CMK (cell line): ENCODE measurements around the gene KLHL21.
"Not testable (repeated sequence)": the region's sequence is repeated elsewhere in the genome, so short reads cannot be mapped to it uniquely, and the experiment has no call there.

Source experiments
- DNase-seq: peaks from one replicate; pipeline ENCODE4 v3.0.0-alpha.2; 2010; ENCODE audit warnings: low read depth

KLHL21 gene

GRCh38 chr1:6600410-6601048 lies 2.1 kb downstream of the KLHL21 start:
- DNase-seq = no peak

- DNase-seq = not testable (repeated sequence)
Measured at GRCh38 chr1:6599991-6600390, 2.7 kb downstream of the KLHL21 start.

GRCh38 chr1:6599141-6599975 lies 3.3 kb downstream of the KLHL21 start:
- no peak for DNase-seq

DNA sequence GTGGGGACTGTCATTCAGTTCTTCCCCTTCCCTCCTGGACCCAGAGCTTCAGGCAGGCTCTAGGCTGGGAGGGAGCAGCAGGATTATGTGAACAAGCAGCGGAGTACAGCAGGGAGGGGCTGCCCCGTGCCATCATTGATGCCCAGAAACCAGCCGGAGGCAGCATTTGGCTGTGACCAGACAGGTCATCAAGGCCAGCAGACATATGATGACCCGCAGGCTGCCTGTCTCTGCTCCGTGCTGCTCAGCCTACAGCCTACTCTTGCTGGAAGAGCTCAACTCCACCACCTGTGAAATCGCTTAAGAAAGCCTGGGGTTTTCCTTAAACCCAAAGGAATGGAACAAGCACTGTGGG lies 4.9 kb downstream of the KLHL21 start:
- no peak for DNase-seq

DNA sequence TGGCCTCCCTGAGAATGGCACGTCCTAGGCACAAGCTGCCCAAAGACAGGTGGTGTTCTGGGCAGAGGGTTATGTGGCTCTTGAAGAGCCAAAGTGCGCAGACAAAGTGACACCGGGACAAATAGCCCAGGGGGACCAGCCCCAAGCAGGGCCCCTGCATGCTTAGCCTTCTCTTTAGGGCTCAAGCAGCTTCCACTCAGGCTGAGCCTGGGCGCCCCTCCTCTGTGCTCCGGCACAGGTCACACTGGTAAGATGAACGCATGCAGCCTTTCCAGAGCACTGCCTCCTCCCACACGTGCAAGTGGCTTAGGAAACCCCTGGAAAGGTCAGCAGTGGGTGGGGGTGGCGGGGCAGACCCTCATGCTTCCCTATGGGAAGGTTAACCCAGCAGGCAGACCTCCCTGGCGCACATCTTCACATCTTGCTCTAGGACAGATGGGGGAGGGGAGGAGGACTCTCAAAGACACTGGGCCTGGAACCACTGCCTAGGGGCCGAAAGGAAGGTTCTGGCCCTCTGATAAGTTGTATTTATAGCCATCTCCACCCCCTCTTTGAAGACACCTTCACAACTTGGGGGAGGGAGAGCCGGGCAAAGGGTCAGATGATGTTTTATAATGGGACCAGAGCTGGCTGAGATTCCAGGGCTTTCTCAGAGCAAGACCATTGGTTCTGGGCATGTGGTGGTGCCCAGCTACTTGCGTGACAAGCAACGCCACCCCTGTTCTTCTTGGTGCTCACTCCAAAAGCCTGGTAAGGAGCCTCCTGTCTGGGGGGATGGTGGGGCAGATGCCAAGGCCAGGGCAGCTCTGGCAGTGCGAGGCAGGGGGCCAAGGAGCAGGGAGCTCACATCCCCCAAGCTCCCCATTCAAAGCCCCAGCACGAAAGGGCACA lies 5.5 kb downstream of the KLHL21 start:
- DNase-seq = no peak

- no peak for DNase-seq
Measured at GRCh38 chr1:6596351-6596750, 6.3 kb downstream of the KLHL21 start.

- DNase-seq = no peak
Measured at GRCh38 chr1:6594977-6595740, 7.5 kb downstream of the KLHL21 start.

- DNase-seq = no peak
Measured at GRCh38 chr1:6593810-6594209, 8.9 kb downstream of the KLHL21 start.

DNA sequence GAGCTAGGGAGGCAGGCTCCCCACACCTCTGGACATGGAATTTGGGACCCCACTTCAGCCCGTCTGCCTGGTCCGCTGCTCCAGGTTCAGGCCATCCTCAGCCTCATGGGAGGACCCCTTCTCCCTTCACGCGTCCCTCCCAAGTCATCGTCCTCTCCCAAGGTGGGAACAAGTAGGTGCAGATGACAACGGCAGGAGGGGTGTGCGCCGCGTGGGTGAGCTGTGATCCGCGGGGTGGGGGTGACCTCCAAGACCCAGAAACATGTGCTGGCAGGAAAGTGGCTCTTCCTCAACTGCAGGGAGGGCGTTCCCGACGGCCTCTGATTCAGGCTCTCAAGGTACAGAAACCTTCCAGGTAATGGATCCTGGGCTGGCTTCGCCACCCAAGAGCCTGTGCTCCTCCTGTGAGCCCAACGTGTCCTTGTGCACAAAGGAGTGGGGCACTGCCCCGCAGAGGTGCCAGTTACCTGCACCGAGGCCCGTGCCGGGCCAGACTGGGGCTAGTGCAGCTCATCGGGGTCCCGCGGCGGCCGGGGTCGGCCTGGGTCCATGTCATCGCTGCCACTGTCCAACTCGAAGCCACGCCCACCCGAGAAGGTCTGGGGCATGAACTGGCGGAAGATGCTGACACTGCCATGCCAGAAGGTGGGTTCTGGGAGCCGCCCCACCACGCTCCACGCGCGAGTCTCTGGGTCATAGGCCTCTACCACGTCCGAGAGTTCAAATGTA lies 9.6 kb downstream of the KLHL21 start:
- no peak for DNase-seq

GRCh38 chr1:6592441-6592840 lies 10.2 kb downstream of the KLHL21 start:
- no peak for DNase-seq

DNA sequence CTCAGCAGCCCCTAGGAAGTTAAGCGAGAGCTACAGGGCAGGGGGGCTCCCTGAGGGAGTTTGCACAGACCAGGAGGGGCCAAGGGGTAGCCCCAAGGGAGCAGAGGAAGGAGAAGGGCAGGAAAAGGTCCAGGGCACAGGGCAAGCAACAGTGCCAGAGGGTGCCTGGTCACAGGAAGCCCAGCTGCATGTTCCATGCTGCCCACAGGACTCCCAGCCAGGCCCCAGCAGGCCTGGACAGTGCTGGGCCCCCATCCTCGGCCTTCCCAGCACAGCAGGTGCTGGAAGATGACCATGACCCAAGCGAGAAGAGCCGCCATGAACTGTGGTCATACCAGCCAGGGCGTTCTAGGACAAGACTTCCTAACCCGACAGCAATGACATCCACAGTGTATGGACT lies 11.0 kb downstream of the KLHL21 start:
- no peak for DNase-seq

GRCh38 chr1:6591222-6591621 lies 11.4 kb downstream of the KLHL21 start:
- DNase-seq = no peak

DNA sequence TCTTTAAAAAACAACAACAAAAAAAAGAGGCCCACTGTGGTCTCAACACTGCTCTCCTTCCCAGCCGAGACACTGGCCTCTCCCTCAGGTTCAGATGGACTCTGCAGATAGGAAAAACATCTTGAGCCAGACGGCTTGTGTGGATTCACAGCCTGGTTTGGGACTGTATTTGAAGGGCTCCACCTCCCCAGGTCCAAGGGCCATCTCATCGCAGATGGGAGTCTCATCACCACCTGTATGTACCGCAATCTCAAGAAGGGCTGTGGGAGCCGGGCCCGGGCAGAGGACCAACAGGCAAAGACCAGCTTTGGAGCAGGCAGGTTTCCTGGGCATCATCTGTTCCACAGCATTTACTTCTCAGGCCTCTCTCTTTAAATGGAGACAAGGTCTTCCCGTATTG lies 12.6 kb downstream of the KLHL21 start:
- no peak for DNase-seq

GRCh38 chr1:6588893-6589520 lies 13.7 kb downstream of the KLHL21 start:
- DNase-seq = no peak

GRCh38 chr1:6588128-6588892 lies 14.4 kb downstream of the KLHL21 start:
- DNase-seq = no peak

- no peak for DNase-seq
Measured at GRCh38 chr1:6587261-6588005, 15.2 kb downstream of the KLHL21 start.

DNA sequence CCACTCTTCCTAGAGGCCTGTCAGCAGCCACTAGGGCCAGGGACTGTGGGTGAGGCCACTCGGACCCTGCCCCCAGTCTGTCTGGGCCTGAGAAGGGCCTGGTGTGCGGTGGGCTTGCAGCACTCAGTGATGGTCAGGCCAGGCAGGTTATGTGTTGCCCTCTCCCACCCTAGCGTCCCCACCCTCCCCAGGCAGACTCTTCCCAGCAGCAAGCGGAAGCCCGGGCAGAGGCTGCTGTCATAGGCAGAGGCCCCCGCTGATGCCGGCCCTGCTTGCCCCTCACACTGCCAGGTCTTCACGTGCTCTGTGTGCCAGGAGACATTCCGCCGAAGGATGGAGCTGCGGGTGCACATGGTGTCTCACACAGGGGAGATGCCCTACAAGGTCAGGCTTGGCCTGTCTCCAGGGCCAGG lies 16.3 kb downstream of the KLHL21 start:
- no peak for DNase-seq

DNA sequence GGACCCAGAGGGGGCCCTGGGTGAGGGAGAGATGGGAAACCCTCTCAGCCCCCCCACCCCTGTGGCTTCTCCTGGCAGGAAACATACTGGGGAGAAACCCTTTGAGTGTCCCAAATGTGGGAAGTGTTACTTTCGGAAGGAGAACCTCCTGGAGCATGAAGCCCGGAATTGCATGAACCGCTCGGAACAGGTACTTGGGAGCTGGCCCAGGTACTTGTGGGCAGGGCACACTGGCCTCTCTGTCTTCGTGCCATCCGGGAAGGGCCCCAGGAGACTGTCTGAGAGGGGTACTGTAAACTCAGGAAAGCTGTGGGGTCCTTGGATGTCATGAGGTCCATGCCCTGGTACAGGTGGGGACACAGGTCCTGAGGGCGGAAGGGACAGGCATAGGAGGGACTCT lies 16.8 kb downstream of the KLHL21 start:
- no peak for DNase-seq

GRCh38 chr1:6585081-6585722 lies 17.5 kb downstream of the KLHL21 start:
- no peak for DNase-seq
